Stimulated activated CD8-positive, alpha-beta memory T cell treated with anti-CD3 and anti-CD28 coated beads, Interleukin-2, amount 100 ng/mL, for 1 hour (primary cell): ENCODE results near the gene NCKAP5.

ENCODE experiments used
- DNase-seq, 2 donors: peaks; one replicate each; pipeline ENCODE4 v3.0.0-alpha.2; 2020; ENCODE audit warnings: low read depth in 2 of 2

The NCKAP5 gene

DNA sequence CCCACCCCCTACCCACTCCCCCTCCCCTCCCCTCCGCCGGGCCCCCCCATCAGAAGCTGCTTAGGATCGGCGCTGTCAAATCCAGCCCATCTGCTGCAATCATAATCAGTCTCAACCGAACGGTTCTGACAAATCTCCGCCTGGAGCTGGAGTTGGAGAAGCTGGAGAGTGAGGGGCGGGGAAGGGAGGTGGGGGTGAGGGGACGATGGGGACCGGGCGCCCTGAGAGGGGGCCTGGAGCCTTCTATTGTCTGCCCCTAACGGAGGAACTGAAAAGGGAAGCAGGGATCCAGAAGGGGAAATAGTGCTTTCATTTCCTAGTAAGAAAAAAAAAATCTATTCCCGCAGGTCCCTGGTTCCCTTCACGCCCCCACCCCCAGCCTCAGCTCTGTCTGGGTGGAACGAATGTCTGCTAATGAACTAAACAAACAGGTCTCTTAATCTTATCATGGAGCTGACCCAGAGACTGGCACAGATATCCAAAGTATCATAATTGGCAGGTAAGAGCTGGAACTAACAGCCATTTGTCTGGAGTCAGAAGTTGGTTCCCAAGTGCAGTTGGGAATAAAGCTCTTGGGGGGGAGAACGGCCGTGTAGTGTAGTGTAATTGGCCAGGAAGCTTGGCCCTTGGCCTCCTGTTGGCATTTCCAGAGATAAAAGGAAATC lies 301.2 kb downstream of the NCKAP5 start:
- DNase-seq = no peak

DNA sequence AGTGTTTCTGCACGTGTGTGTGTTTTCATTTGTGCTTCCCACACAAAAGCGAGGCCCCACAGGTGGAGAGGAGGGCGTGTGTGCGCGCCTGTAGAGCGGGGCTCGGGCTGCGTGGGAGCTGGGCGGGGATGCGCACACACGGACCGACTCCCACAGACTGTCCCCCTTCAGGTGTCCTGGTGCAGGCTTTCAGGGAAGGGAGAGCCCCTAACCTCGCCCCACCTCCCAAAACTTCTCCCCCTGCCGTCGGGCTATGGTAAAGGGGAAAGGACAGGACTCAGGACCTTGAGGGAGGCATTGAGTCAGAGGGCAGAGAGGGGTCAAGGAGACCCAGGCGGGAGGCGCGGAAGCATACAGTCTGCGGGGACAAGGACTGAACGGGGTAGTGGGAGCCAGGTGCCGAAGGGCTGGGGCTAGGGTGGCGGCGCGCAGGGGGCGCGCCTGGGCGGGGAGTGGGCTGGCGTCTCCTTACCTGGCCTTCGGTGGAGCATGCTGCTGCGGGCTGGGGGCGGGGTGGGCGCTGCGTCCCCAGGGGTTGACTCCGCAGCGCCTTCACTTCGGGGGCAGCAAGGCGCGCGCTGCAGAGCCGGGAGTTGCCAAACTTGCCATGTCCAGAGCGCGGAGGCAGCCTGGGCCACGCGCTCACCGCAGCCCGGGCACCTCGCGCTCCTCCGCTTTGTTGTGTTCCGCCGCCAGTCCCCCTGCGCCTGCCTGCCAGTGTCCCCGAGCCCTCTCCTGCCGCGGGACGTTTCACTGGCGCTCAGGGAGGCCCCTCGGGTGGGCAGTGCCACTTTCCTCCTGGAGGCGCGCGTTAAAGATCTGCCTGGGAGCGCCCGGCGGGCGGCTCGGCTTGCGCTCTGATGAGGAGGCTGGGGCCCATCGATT lies 302.0 kb downstream of the NCKAP5 start:
- DNase-seq = no peak

DNA sequence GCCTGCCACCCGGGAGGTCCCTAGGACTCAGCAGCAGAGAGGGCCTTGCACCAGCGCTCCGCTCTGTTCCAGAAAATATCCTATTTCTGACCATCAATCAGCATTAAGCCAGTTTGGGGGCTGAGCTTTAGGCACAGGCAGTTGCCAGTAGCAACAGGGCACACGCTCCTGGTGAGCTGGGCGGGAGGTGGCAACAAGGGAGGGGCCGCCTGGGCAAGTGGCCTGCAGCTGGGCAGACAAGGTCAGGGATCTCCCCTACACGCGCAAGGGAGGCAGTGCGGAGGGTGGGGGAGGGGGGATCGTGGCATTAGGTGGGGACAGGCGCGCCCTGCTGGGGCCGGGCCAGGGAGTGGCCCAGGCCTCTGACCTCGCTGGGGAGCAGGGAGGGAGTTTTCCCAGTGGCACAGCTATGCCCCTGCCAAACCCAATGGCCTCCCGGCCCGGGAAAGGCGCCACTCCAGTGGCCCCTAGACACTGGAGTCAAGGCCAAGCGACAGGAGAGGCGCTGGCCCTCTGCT lies 302.8 kb downstream of the NCKAP5 start:
- no peak for DNase-seq

DNA sequence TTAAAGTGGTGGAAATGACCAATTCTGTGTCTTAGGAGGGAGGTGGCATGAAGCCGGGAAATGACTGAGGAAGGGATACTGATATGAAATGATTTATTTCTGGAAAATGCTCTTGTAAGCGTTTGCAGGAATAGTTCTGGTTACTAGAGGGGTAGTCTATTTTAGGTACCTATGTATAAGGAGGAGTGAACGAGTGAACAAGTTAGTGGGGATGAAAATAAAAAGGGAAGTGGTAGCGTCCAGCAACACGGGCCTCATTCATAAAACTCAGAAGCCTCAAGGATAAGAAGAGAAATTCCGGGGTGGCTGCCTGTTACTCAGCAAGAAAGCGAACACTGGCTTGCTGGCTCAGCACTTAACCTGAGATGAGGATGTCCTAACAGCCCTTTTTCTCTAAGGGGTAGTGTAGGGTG lies 303.3 kb downstream of the NCKAP5 start:
- DNase-seq = no peak

DNA sequence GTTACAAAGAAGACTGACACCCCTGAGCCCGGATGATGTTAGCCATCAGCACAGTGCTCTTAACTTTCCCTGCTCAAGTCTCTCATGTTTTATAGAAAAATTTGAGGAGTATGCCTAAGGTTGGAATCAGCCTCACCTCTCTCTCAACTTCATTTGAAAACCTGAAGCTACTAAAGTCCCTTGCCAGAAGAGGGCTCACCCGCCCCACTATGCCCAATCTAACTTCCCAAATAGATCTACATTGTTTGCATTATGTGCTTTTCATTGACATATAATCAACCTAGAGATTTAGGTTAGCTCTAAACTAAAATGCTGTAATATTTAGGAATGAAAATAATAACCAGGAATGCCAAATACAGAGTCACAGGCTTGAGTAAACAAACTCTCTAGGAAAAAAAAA lies 305.4 kb downstream of the NCKAP5 start:
- no peak for DNase-seq

DNA sequence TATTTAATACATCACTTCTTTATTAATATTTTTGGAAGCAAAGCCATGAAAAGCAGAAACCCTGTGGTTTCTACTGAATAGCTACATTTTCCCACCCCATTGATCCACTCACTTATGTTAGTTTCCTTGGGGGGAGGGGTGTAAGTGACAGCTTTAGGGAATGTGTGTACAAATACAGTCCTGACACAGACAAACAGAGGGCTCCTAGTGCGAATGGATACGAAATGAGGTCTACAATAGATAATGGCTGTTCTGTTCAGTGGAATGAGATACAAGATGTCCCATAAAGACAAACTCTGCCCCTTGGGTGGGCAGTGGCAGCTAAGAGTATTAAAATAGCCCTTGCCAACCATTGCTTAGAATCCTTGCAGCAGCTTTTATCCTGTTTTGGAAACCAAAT lies 312.9 kb downstream of the NCKAP5 start:
- no peak for DNase-seq

DNA sequence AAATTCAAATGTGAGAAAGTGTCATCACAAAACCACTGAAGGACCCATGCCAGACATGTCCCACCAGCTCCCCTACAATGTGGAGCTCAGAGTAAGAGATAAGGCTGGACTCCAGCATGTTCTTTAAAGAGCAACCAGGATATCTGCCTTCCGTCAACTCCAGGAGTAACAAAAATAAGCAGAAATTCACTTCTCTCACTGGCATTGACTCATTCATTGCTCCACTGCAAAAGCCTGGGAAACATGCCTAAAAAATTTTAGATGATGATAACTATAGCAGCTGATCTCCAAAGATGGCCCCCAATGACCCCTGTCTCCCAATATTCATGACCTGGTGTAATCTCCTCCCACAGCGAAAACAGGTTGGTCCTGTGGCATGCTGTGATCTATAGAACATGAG lies 314.5 kb downstream of the NCKAP5 start:
- no peak for DNase-seq

DNA sequence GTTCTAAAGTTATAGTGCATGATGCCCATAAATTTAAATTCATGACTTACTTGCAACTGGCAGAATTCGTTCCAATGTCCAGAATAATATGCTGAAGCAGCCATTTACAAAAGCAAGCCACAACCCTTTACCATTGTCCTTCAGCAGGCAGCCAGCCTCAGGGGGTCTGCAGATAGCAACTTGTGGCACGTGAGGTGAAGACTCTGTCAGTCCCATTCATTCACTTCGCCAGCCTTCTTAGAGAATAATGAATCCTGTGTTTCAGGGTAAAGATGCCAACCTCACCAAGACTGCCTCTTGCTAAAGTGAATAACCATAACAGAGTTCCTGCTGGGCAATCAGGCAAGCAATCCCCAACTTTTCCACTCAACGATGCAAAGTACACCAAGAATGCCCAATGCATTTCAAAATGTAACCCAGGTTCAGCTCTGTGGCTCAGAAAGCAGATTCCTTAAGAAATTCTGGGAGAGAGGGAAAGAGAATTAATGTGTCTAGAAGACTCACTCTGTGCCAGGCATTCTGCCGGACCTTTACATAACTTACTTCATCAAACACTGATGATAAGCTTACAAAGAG lies 315.4 kb downstream of the NCKAP5 start:
- no peak for DNase-seq

DNA sequence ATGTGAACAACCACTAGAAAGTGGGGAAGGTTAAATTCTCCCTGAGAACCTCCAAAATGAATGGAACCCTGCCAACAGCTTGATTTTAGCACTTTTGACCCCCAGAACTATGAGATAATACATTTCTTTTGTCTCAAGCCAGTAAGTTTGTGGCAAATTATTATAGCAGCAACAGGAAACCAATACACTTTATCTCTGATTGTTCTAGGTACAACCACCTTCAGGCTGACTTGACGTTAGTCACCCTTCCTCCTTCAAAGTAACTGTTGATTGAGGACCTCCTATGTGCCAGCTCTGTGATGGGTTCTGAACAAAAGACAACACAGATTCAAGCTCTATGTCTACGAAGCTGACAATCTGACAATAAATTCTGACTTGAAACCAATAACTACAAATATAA lies 318.9 kb downstream of the NCKAP5 start:
- DNase-seq = no peak

DNA sequence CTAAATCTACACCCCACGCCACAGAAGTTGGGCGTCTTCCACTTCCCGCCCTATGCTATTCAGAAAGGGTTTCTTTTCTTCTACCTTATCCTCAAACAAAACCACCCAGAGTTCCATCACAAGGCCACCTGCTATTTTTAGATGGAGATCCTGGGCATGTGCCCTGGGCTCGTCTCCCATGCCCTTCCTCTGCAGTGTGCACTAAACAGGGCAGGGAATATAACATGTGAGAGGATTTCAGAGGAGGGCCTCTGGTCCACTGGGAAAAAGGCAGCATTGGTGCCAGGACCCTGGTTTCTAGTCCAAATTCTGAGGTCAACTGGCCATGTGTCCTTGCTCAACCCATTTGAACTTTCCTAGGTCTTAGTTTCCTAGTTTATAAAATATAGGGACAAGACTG lies 320.0 kb downstream of the NCKAP5 start:
- DNase-seq = no peak

DNA sequence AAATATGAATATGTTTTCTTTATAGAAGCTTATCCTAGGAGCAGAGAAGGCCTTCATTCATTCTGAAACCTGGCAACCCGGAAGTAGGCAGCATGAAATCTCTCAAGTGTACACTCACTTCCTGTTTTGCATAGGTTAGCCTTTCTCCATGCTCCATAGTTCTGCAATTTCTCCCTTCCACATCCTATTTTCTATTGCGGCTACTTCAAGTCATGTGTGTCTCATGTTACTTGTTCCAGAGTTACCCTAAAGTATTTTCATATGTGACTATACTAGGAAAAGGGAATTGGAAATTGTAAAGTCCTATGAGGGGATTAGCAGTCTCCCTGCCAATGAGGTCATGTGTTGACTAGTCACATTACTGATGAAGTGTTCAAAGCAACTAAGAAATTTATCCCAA lies 320.6 kb downstream of the NCKAP5 start:
- DNase-seq = no peak

DNA sequence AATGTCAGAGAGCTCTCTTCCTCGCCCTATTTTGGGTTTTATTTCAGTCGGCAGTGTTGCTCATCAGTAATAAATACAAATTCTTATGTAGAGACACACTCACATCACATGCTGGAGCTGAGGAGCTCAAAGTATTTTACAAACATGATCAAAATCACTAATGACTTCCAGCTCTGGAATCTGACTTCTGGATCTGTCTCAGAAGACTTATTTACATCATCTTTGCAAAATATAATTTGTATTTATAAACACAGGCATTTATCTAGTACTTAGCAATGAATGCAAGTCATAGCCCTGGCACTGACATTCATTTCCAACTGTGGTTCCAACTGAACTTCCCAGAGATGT lies 327.1 kb downstream of the NCKAP5 start:
- no peak for DNase-seq

DNA sequence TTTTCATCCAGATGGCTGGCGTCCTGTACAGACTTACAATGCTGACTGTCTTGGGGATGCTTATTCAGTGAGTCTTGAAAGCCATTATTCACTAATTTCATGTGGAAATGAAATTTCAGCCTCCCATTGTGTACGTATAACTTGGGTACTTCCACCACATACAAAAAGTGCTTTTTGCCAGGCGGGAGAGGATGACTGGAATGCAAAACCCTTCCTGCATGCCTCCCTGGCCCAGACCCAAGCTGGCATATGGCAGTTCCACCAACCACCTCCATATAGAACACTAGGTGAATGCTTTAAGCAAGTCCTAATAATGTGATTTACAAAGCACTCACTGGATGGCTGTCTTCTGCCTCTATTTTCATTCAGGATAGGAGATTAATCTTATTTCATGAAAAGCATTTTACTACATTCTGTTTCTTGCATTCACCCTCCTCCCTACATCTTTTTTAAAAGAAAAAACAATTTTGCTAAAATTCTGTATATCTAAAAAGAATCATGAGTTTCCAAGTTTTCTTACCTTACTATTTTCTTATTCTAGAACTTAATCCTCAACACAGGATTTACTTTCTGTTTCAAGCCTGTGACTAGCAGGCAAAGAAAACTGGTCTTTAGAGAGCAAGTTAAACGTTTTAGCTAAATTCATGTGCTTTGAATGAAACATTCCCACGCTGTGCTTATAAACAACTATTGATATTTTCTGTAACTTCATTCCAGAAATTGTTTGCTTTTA lies 327.6 kb downstream of the NCKAP5 start:
- no peak for DNase-seq

DNA sequence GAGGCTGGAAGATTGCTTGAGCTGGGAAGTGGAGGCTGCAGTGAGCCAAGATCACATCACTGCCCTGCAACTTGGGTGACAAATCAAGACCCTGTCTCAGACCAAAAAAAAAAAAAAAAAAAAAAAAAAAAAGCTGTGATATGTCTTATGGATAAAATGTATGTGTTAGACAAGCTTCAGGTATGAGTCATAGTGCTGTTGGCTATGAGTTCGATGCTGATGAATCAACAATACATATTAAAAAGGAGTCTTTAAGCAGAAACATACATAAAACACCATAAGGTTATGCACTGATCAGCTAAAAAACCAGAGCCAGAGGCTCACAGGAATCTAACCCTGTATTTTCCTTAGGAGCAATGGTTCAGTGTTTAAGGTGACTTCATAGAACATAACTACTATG lies 332.3 kb downstream of the NCKAP5 start:
- DNase-seq = no peak

DNA sequence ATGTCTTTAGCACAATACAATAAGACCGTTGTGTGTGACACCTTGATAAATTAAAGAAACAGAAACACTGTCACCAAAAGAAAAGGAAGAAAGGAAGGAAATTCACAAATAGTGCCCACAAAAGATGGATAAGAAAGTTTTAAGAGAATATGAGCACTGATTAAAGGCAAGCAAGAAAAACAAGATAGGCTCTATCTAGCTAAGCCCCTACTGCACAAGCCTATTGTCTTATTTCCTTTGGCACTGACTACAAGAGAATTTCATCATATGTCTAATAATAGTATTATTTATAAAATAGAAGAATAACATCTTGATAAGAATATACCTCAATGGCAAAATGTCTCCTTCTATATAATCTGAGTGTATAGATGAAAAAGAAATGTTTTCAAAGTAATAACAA lies 335.7 kb downstream of the NCKAP5 start:
- no peak for DNase-seq

DNA sequence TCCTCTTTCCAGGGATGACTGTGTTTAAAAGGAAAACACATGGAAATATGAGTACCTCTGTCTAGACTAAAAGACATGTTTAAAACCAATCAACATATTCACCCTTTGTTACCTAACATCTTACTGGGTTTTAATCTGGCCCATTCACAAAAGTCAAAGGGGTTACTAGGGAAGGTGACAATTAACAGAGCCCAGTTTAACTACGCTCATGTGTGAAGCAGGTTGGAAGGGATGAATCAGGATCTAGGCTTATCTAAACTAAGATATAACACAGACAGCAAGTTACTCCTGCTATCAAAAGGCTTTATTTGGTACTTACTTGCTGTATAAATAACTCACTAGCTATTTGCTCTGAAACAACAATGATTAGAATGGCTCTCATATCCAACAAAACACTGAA lies 337.0 kb downstream of the NCKAP5 start:
- DNase-seq = no peak

DNA sequence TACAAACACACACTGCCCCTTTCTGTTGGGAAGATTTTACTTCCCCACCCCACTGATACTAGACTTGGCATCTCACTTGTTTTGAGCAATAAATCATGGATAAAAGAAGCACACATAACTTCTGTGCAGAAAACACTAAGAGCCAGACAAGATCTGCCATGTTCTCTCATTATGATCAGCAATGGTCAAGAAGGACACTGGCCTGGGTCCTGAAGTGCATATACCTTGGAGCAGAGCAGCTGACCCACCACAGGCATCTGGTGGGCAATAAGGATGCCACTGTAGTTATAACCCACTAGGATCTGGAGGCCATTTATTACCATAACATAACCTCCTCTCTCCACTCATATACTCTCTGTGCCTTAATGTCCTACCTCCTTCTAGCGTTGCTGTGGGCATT lies 338.3 kb downstream of the NCKAP5 start:
- DNase-seq = no peak

DNA sequence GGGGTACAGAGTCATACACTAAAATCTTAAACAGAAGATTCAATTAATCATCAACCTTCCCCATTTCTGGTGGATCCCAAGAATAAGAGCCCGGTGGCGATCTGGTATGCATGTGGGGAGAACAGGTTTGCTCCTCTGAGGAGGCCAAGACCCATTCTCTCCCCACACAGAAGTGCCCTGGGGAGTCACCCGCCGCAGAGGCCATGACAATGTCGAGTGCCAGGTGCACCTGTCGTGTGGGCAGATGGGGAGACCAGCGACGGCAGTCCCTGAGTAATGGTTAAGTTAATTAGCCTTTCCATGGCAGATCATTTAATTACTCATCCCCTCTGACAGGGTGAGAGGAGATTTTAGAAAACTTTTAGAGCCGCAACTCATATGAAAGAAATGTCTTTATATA lies 345.0 kb downstream of the NCKAP5 start:
- DNase-seq = no peak

DNA sequence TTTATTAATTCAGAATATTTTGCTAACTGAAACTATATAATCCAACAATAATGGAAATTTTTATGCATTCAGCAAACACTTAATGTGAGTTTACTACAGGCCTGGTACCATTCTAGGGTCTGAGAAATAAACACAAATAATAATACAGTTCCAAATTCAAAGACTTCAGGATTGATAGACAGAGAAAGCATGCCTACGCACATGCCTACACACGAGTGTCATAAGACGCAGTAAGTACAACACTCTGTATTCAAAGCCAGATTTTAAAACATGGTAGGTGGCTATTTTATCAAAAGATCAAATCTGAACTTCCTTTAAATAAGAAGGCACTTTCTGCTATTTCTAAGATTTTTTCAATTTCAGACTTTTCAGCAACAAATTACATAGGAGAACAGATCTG lies 346.9 kb downstream of the NCKAP5 start:
- no peak for DNase-seq

DNA sequence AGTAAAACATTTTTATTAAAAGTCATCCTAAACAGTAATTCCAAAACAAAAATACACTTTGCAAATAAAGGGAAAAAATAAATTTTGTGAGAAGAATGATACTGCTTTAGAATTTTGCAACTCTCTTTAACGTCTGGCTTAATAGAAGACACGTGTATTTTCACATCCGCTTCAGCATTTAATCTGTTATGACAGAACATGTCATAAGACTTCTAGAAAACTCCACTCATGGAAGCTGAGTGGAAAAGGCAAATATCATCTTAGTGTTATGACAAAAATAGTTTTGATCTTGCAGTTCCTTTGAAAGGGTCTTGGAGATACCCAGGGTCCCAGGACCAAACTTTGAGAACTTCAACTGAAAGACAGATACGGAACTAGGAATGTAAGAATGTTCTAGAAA lies 350.1 kb downstream of the NCKAP5 start:
- DNase-seq = no peak

DNA sequence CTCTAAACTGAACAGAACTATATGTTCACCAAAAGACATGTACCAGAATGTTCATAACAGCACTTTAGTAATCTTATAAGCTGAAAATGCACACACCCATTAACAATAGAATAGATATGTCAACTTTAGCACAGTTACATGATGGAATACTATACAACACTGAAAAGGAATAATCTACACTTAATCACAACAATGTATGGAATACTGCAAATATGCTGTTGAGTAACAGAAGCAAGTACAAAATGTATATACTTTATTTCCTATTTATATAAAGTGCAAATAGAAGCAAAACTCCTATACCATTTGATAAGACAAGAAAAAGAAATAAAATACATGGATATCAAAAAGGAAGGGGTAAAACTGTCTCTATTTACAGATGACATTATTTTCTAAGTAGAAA lies 352.8 kb downstream of the NCKAP5 start:
- DNase-seq = no peak

DNA sequence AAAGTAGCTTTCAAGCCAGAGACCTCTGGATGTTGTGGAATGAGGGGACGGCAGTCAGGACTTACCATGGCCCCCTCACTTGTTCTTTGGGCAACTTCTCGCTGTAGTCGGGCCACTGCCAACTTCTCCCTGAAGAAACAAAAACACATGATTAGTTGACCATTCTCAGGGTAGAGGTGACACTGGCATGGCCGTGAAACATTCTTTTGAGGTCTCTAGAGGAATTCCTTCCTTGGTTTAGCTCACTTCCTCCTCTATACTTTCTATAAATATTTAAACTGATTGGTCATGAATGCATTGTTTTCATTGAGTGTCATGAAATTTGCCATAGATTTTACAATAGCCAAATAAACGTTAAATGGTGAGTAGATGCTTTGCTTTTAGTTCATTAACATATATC lies 354.6 kb downstream of the NCKAP5 start:
- no peak for DNase-seq
